Activated T-cell treated with anti-CD3 and anti-CD28 coated beads, Interleukin-2, amount 50 U/mL, for 72 hours (primary cell): ENCODE results near the gene GPX1. TPM values are rescaled to one million over a fixed set of nuclear protein-coding genes. Genes with fewer than 3 reads are reported as not detected.
"Not testable (repeated sequence)": the region's sequence is repeated elsewhere in the genome, so short reads cannot be mapped to it uniquely, and the experiment has no call there.

Experiments
- ATAC-seq, 2 donors: fragments of 150-1000 bp; cut with Tn5 transposase; replicated peaks in 1 of 2; 2 replicates each; pipeline ENCODE4 v1.10.0; 2021; ENCODE audit warnings: moderate library complexity in 2 of 2, mild to moderate bottlenecking in 1 of 2
- DNase-seq, 2 donors: peaks; one replicate each; pipeline ENCODE4 v3.0.0; 2021 to 2022; ENCODE audit warnings: mixed read lengths in 1 of 2
- H3K27ac Mint-ChIP-seq: one replicate; pipeline ENCODE4 v1.8.0; 2022; ENCODE audit warnings: mild to moderate bottlenecking, moderate library complexity, mixed read lengths
- H3K27me3 Mint-ChIP-seq: one replicate; pipeline ENCODE4 v1.8.0; 2022; ENCODE audit warnings: low read depth, mixed read lengths
- H3K36me3 Mint-ChIP-seq, 2 donors: one replicate each; pipeline ENCODE4 v1.8.0; 2022; ENCODE audit warnings: mixed read lengths in 2 of 2, mild to moderate bottlenecking in 1 of 2; ENCODE audit not compliant: insufficient read depth in 2 of 2
- H3K4me1 Mint-ChIP-seq: one replicate; pipeline ENCODE4 v1.8.0; 2022; ENCODE audit warnings: low read depth, mixed read lengths
- H3K4me3 Mint-ChIP-seq, 2 donors: one replicate each; pipeline ENCODE4 v1.8.0; 2022; ENCODE audit warnings: mild to moderate bottlenecking in 2 of 2, mixed read lengths in 2 of 2, moderate library complexity in 2 of 2
- H3K9me3 Mint-ChIP-seq, 2 donors: one replicate each; pipeline ENCODE4 v1.8.0; 2022; ENCODE audit warnings: mixed read lengths in 2 of 2
- total RNA-seq, 2 donors: library from RNA; stranded (reverse); gene quantifications; one replicate each; pipeline ENCODE4 v1.2.3, GENCODE V29; 2022

The GPX1 gene
- total RNA-seq, 2 donors from 2014 or later: 112 to 124 TPM

DNA sequence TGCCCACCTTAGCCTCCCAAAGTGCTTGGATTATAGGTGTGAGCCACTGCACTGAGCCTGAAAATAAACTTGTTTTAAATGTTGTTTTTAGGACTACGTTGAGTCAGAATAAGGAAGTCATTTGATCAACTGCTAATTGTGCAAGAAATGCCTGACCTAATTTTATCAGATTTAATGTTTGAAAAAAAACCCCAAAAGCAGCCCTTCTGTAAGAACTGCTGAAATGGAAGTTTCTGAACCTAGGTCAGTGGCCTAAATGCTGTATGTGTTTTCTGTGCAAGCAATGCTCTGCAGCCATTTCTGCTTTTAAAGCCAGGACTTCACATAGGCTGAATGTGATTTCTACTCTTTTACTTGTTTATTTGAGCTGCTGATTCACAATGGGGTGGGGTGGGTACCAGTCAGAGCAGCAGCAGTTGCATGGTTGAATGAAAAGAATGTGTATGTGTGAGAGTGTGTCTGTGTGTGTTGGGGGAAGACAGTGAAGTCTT is 6.6 kb downstream of the GPX1 start:
- Mint-ChIP-seq H3K27me3 (no peaks in the 10 kb centered on the region), H3K27ac (peak overlapping the region; percentile 7), H3K4me1 (peaks cover 16% of the 10 kb centered on the region), H3K36me3 (peaks cover 5% of the 10 kb centered on the region in 2 donors), H3K9me3 (no peaks in the 10 kb centered on the region), H3K4me3 (no peak overlapping the region)
- ATAC-seq: peak in 1 of 2 donors; percentile 21
- DNase-seq: no peak

- DNase-seq (no peak), ATAC-seq (no peak)
- peaks cover 20% of the 10 kb centered on the region for H3K4me1 Mint-ChIP-seq
- H3K36me3 Mint-ChIP-seq: no peaks in the 10 kb centered on the region
- no peak overlapping the region for H3K27ac Mint-ChIP-seq
- no peaks in the 10 kb centered on the region for H3K27me3 Mint-ChIP-seq
- H3K9me3 Mint-ChIP-seq: no peaks in the 10 kb centered on the region
- no peak overlapping the region for H3K4me3 Mint-ChIP-seq
These were observed 8.6 kb downstream of the GPX1 start for GRCh38 chr3:49349348-49350114.

GRCh38 chr3:49348361-49348760 is 9.8 kb downstream of the GPX1 start:
- peaks cover 22% of the 10 kb centered on the region for H3K4me1 Mint-ChIP-seq
- not testable (repeated sequence) for H3K27me3 Mint-ChIP-seq, DNase-seq, H3K27ac Mint-ChIP-seq, H3K4me3 Mint-ChIP-seq, H3K9me3 Mint-ChIP-seq, ATAC-seq, H3K36me3 Mint-ChIP-seq

GRCh38 chr3:49346797-49347251 is 11.3 kb downstream of the GPX1 start:
- Mint-ChIP-seq H3K9me3 (no peaks in the 10 kb centered on the region), H3K27me3 (no peaks in the 10 kb centered on the region), H3K4me3 (no peak overlapping the region), H3K36me3 (no peaks in the 10 kb centered on the region), H3K27ac (no peak overlapping the region), H3K4me1 (peaks cover 22% of the 10 kb centered on the region)
- no peak for ATAC-seq
- DNase-seq: no peak

DNA sequence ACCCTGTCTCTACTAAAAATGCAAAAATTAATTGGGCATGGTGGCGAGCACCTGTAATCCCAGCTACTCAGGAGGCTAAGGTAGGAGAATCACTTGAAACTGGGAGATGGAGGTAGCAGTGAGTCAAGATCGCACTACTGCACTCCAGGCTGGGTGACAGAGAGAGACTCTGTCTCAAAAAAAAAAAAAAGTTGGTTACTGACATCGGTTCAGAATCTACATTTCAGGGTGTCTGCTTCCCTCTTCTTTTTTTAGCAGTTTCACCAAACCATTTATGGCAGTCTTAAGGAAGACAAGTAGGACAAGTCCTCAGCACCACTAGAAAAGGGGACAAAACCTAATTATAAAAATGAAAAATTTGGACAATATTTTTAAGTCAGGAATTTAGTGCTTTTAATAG is 15.0 kb downstream of the GPX1 start:
- Mint-ChIP-seq H3K4me3 (no peak overlapping the region), H3K9me3 (no peaks in the 10 kb centered on the region), H3K36me3 (peaks cover 0 to 5% of the 10 kb centered on the region in 2 donors), H3K4me1 (peaks cover 50% of the 10 kb centered on the region), H3K27me3 (no peaks in the 10 kb centered on the region), H3K27ac (peak overlapping the region; percentile 40)
- ATAC-seq (no peak), DNase-seq (no peak)

DNA sequence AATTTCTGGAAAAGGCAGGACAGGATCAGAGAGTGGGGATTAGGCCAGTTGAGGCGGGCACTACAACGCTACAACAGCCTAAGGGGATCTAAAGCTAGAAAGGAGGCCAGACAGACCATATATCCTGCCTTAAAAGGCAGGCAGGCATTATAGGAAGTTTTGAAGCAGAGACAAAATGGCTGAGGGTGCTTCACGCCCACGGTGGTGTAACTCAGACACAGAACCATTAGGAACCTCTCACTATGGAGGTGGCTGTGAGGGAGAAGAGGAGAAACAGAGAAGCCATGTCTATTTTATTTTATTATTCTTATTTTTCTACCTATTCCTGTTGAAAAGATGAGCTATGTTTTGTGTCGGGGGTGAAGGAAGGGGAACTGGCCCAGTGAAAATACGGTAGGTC is 16.2 kb downstream of the GPX1 start:
- H3K27ac Mint-ChIP-seq: peak overlapping the region; percentile 38

DNA sequence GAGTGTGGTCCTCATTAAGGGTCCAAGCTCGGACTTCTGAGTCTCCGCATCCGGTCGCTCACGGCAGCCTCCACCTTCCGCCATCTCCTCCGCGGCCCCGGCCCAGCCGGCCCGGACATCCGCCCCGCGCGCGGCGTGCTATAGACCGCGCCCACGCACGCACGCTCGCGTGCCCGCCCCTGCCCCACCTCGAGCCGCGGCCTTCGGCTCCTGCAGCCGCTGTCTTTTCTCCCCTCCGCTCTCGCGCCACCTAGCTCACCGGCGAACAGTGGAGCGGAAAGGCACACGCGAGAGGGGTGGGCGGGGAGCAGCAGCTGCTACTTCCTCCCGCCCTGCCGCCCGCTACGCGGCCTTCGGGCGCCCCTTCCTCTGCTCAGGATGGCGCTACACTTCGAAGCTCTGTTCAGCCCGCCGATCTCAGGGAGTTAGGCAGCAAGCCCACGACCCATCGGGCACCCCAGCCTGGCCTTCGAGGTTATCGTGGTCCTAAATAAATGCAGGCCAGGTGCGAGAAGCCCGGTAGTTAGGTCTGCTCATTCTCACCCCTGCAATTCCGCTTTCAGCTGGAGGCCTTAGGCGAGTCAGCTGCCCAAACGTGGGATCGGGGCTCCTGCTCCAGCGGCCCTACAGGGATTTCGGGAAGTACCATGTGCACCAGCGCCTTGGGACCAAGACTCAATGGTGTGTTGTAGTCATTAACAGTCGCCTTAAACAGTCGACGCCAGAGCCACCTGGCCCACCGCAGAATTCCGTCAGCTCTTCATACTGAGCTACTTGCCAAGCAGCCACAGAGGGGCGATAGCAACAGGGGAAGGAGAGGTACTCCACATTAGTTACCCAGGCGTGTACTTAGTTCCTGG is 18.0 kb downstream of the GPX1 start, which contains the start of gene USP4:
TSS of gene USP4 (minus strand) at position 113 of the 860 bp plus-strand sequence. CDS start at position 84, 29 bp downstream.
- Mint-ChIP-seq H3K27ac (peak within 1 kb of the TSS; percentile 94), H3K4me1 (peaks cover 57% of the 10 kb centered on the region), H3K36me3 (peaks cover 2 to 12% of the 10 kb centered on the region in 2 donors), H3K27me3 (no peaks in the 10 kb centered on the region), H3K9me3 (no peaks in the 10 kb centered on the region), H3K4me3 (peak within 1 kb of the TSS; percentile 96 to 100)
- DNase-seq (peak; percentile 96 to 98), ATAC-seq (peak; percentile 92 to 95)

More for the DNA sequence above, 16.2 kb downstream of the GPX1 start:
- DNase-seq (no peak), ATAC-seq (no peak)
- H3K36me3 Mint-ChIP-seq: peaks cover 0 to 6% of the 10 kb centered on the region in 2 donors
- H3K27me3 Mint-ChIP-seq: no peaks in the 10 kb centered on the region
- peaks cover 55% of the 10 kb centered on the region for H3K4me1 Mint-ChIP-seq
- H3K4me3 Mint-ChIP-seq: peak overlapping the region; percentile 1 to 42
- no peaks in the 10 kb centered on the region for H3K9me3 Mint-ChIP-seq

DNA sequence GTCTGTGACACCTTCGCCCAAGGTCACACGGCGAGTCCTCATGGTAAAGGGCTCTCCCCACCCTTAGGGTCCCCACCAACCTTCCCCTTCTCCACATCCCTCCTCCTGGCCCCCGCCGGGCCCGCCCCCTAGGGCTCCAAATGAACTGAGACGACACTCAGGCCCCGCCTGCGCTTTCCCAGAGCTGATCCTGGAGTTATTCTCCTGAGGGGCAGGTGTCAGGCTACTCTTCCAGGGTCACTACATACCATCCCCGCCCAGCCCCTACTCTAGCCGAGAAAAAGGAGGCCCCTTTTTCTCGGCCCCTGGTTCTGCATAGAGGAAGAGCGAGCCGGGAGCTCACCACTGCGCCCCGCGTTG is 18.6 kb downstream of the GPX1 start:
- Mint-ChIP-seq H3K4me3 (peak overlapping the region; percentile 96 to 100), H3K27ac (peak overlapping the region; percentile 94), H3K36me3 (peaks cover 2 to 12% of the 10 kb centered on the region in 2 donors), H3K27me3 (no peaks in the 10 kb centered on the region), H3K9me3 (no peaks in the 10 kb centered on the region), H3K4me1 (peaks cover 51% of the 10 kb centered on the region)
- peak in 1 of 2 donors; percentile 2 for ATAC-seq
- DNase-seq: peak in 1 of 2 donors; percentile 31

GRCh38 chr3:49333916-49334633 is 24.1 kb downstream of the GPX1 start:
- ATAC-seq: no peak
- peaks cover 9 to 22% of the 10 kb centered on the region in 2 donors for H3K36me3 Mint-ChIP-seq
- DNase-seq: no peak
- no peaks in the 10 kb centered on the region for H3K9me3 Mint-ChIP-seq
- H3K4me3 Mint-ChIP-seq: no peak overlapping the region
- peak overlapping the region; percentile 50 for H3K27ac Mint-ChIP-seq
- H3K27me3 Mint-ChIP-seq: no peaks in the 10 kb centered on the region
- peaks cover 31% of the 10 kb centered on the region for H3K4me1 Mint-ChIP-seq

DNA sequence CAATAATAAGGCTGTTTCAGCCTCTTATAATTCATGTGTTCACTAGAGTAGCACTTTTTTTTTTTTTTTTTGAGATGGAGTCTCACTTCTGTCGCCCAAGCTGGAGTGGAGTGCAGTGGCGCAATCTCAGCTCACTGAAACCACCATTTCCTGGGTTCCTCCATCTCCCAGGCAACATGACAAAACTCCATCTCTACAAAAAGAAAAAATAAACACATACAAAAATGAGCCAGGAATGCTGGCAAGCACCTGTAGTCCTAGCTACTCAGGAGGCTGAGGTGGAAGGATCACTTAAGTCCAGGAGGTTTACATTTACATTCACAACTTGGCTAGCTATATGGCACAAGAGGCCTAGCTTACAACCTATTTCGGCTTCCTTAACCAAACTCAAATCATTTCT is 25.1 kb downstream of the GPX1 start:
- Mint-ChIP-seq H3K36me3 (peaks cover 9 to 22% of the 10 kb centered on the region in 2 donors), H3K9me3 (no peaks in the 10 kb centered on the region), H3K27me3 (no peaks in the 10 kb centered on the region), H3K27ac (peak overlapping the region; percentile 54), H3K4me3 (no peak overlapping the region), H3K4me1 (peaks cover 21% of the 10 kb centered on the region)
- peak in 1 of 2 donors; percentile 30 for ATAC-seq
- no peak for DNase-seq

GRCh38 chr3:49329186-49329585 is 29.0 kb downstream of the GPX1 start:
- H3K27ac Mint-ChIP-seq: peak overlapping the region; percentile 21

GRCh38 chr3:49328350-49328749 is 29.8 kb downstream of the GPX1 start:
- not testable (repeated sequence) for ATAC-seq, H3K4me1 Mint-ChIP-seq, H3K4me3 Mint-ChIP-seq, H3K27me3 Mint-ChIP-seq, H3K27ac Mint-ChIP-seq, H3K9me3 Mint-ChIP-seq, DNase-seq
- H3K36me3 Mint-ChIP-seq: peaks cover 15 to 17% of the 10 kb centered on the region in 2 donors

More at GRCh38 chr3:49329186-49329585, 29.0 kb downstream of the GPX1 start:
- Mint-ChIP-seq H3K9me3 (no peaks in the 10 kb centered on the region), H3K4me3 (no peak overlapping the region), H3K36me3 (peaks cover 16 to 19% of the 10 kb centered on the region in 2 donors), H3K4me1 (peaks cover 11% of the 10 kb centered on the region), H3K27me3 (no peaks in the 10 kb centered on the region)
- no peak for DNase-seq
- no peak for ATAC-seq
